Activated CD4-positive, alpha-beta T cell treated with anti-CD3 and anti-CD28 coated beads, Interleukin-2, amount 50 U/mL, for 16 hours (primary cell): ENCODE measurements around the gene TLX2.

Experiments
- DNase-seq: peaks from one replicate; pipeline ENCODE4 v3.0.0-alpha.2; 2020

TLX2 gene

GRCh38 chr2:74497777-74498499, 16.3 kb upstream of the TLX2 start:
- peak; percentile 29 for DNase-seq

GRCh38 chr2:74498500-74499266, 15.6 kb upstream of the TLX2 start:
- peak; percentile 60 for DNase-seq

- peak; percentile 35 for DNase-seq
Observed at GRCh38 chr2:74499267-74499939, 14.8 kb upstream of the TLX2 start, which contains the start of gene LBX2. Gene LBX2 (minus strand): TSS chr2:74499603. CDS start chr2:74499537, 66 bp downstream.

GRCh38 chr2:74499940-74500577, 14.2 kb upstream of the TLX2 start:
- no peak for DNase-seq

GRCh38 chr2:74500578-74500946, 13.7 kb upstream of the TLX2 start:
- DNase-seq = no peak

GRCh38 chr2:74501335-74502071, 12.7 kb upstream of the TLX2 start:
- DNase-seq = no peak

- no peak for DNase-seq
Observed at GRCh38 chr2:74502147-74502719, 12.0 kb upstream of the TLX2 start.

- peak; percentile 78 for DNase-seq
Observed at GRCh38 chr2:74502720-74503505, 11.3 kb upstream of the TLX2 start.

GRCh38 chr2:74503506-74504475, 10.5 kb upstream of the TLX2 start:
- no peak for DNase-seq

- no peak for DNase-seq
Observed at GRCh38 chr2:74504591-74504990, 9.7 kb upstream of the TLX2 start.

GRCh38 chr2:74505448-74506246, 8.6 kb upstream of the TLX2 start:
- no peak for DNase-seq

- DNase-seq = peak; percentile 99
Observed at GRCh38 chr2:74507145-74507925, 6.9 kb upstream of the TLX2 start, which contains the start of gene PCGF1. Gene PCGF1 (minus strand): TSS chr2:74507695. CDS start chr2:74507668, 27 bp downstream.

GRCh38 chr2:74507926-74508520, 6.2 kb upstream of the TLX2 start:
- no peak for DNase-seq

- no peak for DNase-seq
Observed at GRCh38 chr2:74510272-74510671, 4.0 kb upstream of the TLX2 start.

GRCh38 chr2:74511104-74511989, 2.9 kb upstream of the TLX2 start:
- DNase-seq = no peak

- no peak for DNase-seq
Observed at GRCh38 chr2:74512744-74513604, 1.3 kb upstream of the TLX2 start.
